Gastroesophageal sphincter (tissue), 3 donors: ENCODE results near the gene ABCC11.

Experiments
- CTCF ChIP-seq, 4 experiments: fragments of 200-600 bp in 2 of 4; fragments of 450-650 bp in 2 of 4; sonication (generic) in 1 of 4; IDR thresholded peaks; one replicate each; pipeline ENCODE4 v1.5.1; 2017 to 2019; ENCODE audit warnings: antibody characterized with exemption in 4 of 4, mild to moderate bottlenecking in 2 of 4, moderate library complexity in 2 of 4
- POLR2AphosphoS5 ChIP-seq: sonication (generic); formaldehyde crosslinking; IDR thresholded peaks from one replicate; pipeline ENCODE4 v1.6.1; 2017; ENCODE audit warnings: antibody characterized with exemption

GRCh38 chr16:48235058-48235555, 12.2 kb downstream of the ABCC11 start:
- no peak for TF ChIP-seq CTCF (IDR thresholded peaks at IDR 0.05)
- no peak for TF ChIP-seq POLR2AphosphoS5
